OCI-LY1 (cell line): ENCODE results near the gene DLL4.

Experiments used
- EZH2 ChIP-seq: fragments of 200-600 bp; sonication (generic), shearing (Covaris generic); IDR thresholded peaks from 2 replicates; pipeline ENCODE4 v1.8.0; 2017; ENCODE audit warnings: borderline replicate concordance, mixed run types, mild to moderate bottlenecking, antibody characterized with exemption, low read length, moderate library complexity, mixed read lengths
- TF ChIP-seq, protein P1 (sequence below): fragments of 200-600 bp; sonication (generic), shearing (Covaris generic); IDR thresholded peaks from 2 replicates; pipeline ENCODE4 v1.5.1; 2017; ENCODE audit warnings: mild to moderate bottlenecking, antibody characterized with exemption, low read length, moderate library complexity, mixed read lengths

DNA sequence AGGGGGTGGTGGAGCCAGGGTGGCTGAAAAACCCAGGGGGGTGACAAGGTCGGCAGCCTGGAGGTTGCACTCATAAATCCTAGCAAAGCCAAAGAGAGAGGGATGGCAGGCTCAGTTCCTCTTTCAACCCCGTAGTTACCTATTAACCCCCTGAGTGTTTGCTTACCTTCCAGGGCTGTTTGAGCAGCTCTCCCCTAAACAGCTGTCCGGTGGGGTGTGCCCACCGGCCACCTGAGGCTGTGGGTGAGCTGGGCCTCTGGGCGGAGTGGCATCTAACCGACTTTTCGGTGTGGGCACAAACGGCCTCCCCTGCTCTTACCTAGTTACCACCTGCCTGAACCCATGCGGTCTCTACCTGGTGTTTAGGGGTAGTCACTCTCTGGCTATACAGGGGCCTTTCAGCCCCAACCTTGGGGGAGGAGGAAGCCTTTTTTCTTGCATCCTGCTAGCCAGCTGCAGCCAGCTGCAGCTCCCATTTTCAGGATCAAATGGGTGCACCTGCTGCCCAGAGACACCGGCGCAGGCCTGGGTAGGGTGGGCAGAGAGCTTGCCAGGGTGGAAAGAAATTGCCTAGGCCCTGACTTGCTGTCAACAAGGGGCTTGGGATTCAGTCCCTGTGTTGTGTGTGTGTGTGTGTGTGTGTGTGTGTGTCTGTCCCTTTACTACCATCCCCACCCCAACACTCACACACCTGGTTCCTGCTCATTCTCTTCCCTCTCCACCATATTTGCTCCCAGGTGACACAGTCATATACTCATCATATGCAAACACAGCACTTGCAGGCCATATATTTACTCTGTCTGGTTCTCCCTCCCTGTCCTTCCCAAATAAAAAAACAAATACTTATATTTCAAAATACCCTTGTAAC, 3.7 kb downstream of the DLL4 start:
- TF ChIP-seq, protein P1, sequence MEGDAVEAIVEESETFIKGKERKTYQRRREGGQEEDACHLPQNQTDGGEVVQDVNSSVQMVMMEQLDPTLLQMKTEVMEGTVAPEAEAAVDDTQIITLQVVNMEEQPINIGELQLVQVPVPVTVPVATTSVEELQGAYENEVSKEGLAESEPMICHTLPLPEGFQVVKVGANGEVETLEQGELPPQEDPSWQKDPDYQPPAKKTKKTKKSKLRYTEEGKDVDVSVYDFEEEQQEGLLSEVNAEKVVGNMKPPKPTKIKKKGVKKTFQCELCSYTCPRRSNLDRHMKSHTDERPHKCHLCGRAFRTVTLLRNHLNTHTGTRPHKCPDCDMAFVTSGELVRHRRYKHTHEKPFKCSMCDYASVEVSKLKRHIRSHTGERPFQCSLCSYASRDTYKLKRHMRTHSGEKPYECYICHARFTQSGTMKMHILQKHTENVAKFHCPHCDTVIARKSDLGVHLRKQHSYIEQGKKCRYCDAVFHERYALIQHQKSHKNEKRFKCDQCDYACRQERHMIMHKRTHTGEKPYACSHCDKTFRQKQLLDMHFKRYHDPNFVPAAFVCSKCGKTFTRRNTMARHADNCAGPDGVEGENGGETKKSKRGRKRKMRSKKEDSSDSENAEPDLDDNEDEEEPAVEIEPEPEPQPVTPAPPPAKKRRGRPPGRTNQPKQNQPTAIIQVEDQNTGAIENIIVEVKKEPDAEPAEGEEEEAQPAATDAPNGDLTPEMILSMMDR: no peak
- TF ChIP-seq EZH2: no peak
